ENCODE data around the gene ACYP2.

ACYP2 gene

DNA sequence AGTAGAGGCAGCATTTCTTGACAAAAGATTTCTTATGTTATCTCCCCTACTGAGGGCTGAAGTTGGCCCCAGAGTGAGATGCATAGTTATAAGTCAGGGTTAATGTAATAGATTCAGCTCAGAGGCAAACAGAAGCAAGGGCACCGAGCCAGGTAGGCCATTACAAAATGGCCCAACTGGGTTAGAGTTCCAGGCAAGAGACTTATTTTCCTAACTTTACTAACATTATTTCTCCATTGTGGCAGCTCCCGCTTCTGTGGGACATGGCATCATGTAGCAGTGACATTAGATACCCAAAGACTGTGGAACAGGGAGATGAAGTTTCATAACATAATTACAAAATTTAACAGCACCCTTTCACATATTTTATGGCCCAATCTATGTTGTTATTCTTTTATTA, 113.5 kb downstream of the ACYP2 start:
- H3K27me3 ChIP-seq (replicated peaks in 2 of 5; ENCODE audit: control insufficient read depth in 4 of 5, insufficient read depth in 5 of 5, low read length in 4 of 5): no peaks in the 10 kb centered on the region
- DNase-seq: no peak
- H3K4me1 ChIP-seq (ENCODE audit: control extremely low read depth in 1 of 4, control insufficient read depth in 4 of 4, insufficient read depth in 4 of 4, low read length in 3 of 4): no peaks in the 10 kb centered on the region
- H3K36me3 ChIP-seq (ENCODE audit: control insufficient read depth in 4 of 4, insufficient read depth in 4 of 4, low read length in 3 of 4): no peaks in the 10 kb centered on the region
- no peak overlapping the region for H3K4me3 ChIP-seq (ENCODE audit: control insufficient read depth in 1 of 7, extremely low read depth in 1 of 7, insufficient read depth in 4 of 7, low read depth in 2 of 7, low read length in 6 of 7)
- ChIA-PET POLR2A (no interaction called here), CTCF (no interaction called here)
- 100% methylated on average over 1 of the region's 2 CpGs for whole genome bisulfite sequencing (ENCODE audit: insufficient coverage)
- H3K9me3 ChIP-seq (ENCODE audit: control extremely low read depth in 1 of 5, control insufficient read depth in 4 of 5, insufficient read depth in 2 of 5, low read depth in 1 of 5, low read length in 4 of 5): peaks cover 0 to 5% (median 0%) of the 10 kb centered on the region in 5 experiments
- no peak overlapping the region for H3K27ac ChIP-seq (ENCODE audit: insufficient read depth in 1 of 2, low read depth in 1 of 2, low read length in 2 of 2, poor library complexity in 1 of 2, severe bottlenecking in 2 of 2)

DNA sequence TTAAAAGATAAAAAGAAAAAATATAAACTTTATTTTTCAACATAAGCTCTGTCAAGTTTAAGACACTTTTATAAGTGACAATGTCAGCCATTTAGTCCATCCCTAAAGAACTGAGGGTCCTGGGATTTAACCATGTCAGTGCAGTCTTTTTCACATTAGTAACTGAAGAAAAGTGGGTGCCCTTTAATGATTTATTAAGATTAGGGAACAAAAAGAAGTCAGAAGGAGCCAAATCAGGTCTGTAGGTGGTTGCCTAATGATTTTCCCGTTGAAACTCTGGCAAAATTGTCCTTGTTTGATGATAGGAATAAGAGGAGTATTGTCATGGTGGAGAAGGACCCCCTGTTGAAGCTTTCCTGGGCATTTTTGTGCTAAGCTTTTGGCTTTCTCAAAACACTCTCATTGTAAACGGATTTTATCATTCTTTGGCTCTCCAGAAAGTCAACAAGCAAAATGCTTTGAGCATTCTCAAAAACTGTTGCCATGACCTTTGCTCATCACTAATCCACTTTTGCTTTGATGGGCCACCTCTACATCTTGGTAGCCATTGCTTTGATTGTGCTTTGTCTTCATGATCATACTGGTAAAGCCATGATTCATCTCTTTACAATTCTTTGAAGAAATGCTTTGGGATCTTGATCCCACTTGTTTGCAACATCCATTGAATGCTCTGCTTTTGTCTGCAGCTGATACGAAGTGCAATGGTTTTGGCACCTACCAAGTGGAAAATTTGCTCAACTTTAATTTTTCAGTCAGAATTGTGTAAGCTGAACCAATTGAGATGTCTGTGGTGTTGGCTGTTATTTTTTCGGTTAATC, 118.6 kb downstream of the ACYP2 start:
- CTCF ChIA-PET: interaction anchor here (0.6 to 1.0 kb wide), 2 partner anchors 75 to 318 kb away, joined by 3 read pairs; no protein-coding TSS in a partner anchor

DNA sequence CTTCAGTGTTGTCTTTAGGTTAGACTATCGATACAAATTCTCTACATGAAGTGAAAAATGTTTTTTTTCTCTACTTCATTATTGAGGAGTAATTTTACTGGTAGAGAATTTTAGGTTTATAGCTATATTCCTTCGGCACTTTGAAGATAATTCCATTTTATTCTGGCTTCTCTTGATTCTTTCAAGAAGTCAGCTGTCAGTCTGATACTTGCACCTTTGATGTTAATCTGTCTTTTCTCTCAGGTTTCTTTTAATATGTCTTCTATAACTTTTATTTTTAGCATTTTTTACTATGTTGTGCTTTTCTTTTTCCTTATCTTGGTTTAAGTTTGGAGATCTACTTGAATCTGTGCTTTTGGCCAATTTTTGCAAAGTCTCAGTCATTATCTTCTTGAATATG, 122.0 kb downstream of the ACYP2 start:
- H3K4me3 ChIP-seq (ENCODE audit: control insufficient read depth in 1 of 7, extremely low read depth in 1 of 7, insufficient read depth in 4 of 7, low read depth in 2 of 7, low read length in 6 of 7): no peak overlapping the region
- no CpG with 5 or more reads among the region's 2 CpGs for WGBS (ENCODE audit: insufficient coverage)
- H3K4me1 ChIP-seq (ENCODE audit: control extremely low read depth in 1 of 4, control insufficient read depth in 4 of 4, insufficient read depth in 4 of 4, low read length in 3 of 4): no peaks in the 10 kb centered on the region
- no peaks in the 10 kb centered on the region for H3K36me3 ChIP-seq (ENCODE audit: control insufficient read depth in 4 of 4, insufficient read depth in 4 of 4, low read length in 3 of 4)
- CTCF ChIA-PET: no interaction called here
- no peak overlapping the region for H3K27ac ChIP-seq (ENCODE audit: insufficient read depth in 1 of 2, low read depth in 1 of 2, low read length in 2 of 2, poor library complexity in 1 of 2, severe bottlenecking in 2 of 2)
- DNase-seq: no peak
- H3K9me3 ChIP-seq (ENCODE audit: control extremely low read depth in 1 of 5, control insufficient read depth in 4 of 5, insufficient read depth in 2 of 5, low read depth in 1 of 5, low read length in 4 of 5): peaks cover 0 to 8% (median 0%) of the 10 kb centered on the region in 5 experiments
- no peaks in the 10 kb centered on the region for H3K27me3 ChIP-seq (replicated peaks in 2 of 5; ENCODE audit: control insufficient read depth in 4 of 5, insufficient read depth in 5 of 5, low read length in 4 of 5)
- POLR2A ChIA-PET: no interaction called here

More for the DNA sequence above, 118.6 kb downstream of the ACYP2 start:
- Histone ChIP-seq H3K4me3 (ENCODE audit: control insufficient read depth in 1 of 7, extremely low read depth in 1 of 7, insufficient read depth in 4 of 7, low read depth in 2 of 7, low read length in 6 of 7) (no peak overlapping the region), H3K27me3 (replicated peaks in 2 of 5; ENCODE audit: control insufficient read depth in 4 of 5, insufficient read depth in 5 of 5, low read length in 4 of 5) (no peaks in the 10 kb centered on the region), H3K27ac (ENCODE audit: insufficient read depth in 1 of 2, low read depth in 1 of 2, low read length in 2 of 2, poor library complexity in 1 of 2, severe bottlenecking in 2 of 2) (no peak overlapping the region), H3K9me3 (ENCODE audit: control extremely low read depth in 1 of 5, control insufficient read depth in 4 of 5, insufficient read depth in 2 of 5, low read depth in 1 of 5, low read length in 4 of 5) (peaks cover 0 to 8% (median 3%) of the 10 kb centered on the region in 5 experiments), H3K4me1 (ENCODE audit: control extremely low read depth in 1 of 4, control insufficient read depth in 4 of 4, insufficient read depth in 4 of 4, low read length in 3 of 4) (no peaks in the 10 kb centered on the region), H3K36me3 (ENCODE audit: control insufficient read depth in 4 of 4, insufficient read depth in 4 of 4, low read length in 3 of 4) (no peaks in the 10 kb centered on the region)
- WGBS (ENCODE audit: insufficient coverage): 67% methylated on average over 3 of the region's 4 CpGs
- DNase-seq: no peak
- POLR2A ChIA-PET: no interaction called here

DNA sequence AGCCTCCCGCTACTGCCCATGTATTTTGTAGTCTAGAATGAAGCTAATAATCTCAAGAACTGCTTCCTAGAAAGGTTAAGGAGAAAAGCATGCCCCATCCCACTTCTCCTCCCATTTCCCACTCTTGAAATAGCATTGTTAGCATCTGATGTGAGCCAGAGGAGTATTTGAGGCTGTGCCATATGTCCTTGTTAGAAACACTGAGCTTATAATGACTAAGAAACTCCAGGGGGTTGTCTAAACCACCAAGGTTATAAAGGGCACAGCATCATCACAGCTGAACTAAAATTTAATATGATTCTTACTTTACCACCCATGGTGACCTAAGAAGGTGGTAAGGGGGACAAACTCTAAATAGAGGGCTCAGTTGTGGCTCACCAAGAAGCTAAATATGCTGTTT, 124.0 kb downstream of the ACYP2 start:
- H3K36me3 ChIP-seq (ENCODE audit: control insufficient read depth in 4 of 4, insufficient read depth in 4 of 4, low read length in 3 of 4): no peaks in the 10 kb centered on the region
- no peaks in the 10 kb centered on the region for H3K4me1 ChIP-seq (ENCODE audit: control extremely low read depth in 1 of 4, control insufficient read depth in 4 of 4, insufficient read depth in 4 of 4, low read length in 3 of 4)
- ChIA-PET CTCF (no interaction called here), POLR2A (no interaction called here)
- H3K27ac ChIP-seq (ENCODE audit: insufficient read depth in 1 of 2, low read depth in 1 of 2, low read length in 2 of 2, poor library complexity in 1 of 2, severe bottlenecking in 2 of 2): no peak overlapping the region
- peaks cover 0 to 8% (median 0%) of the 10 kb centered on the region in 5 experiments for H3K9me3 ChIP-seq (ENCODE audit: control extremely low read depth in 1 of 5, control insufficient read depth in 4 of 5, insufficient read depth in 2 of 5, low read depth in 1 of 5, low read length in 4 of 5)
- no peaks in the 10 kb centered on the region for H3K27me3 ChIP-seq (replicated peaks in 2 of 5; ENCODE audit: control insufficient read depth in 4 of 5, insufficient read depth in 5 of 5, low read length in 4 of 5)
- WGBS (ENCODE audit: insufficient coverage): no CpG with 5 or more reads among the region's 1 CpG
- DNase-seq: no peak
- no peak overlapping the region for H3K4me3 ChIP-seq (ENCODE audit: control insufficient read depth in 1 of 7, extremely low read depth in 1 of 7, insufficient read depth in 4 of 7, low read depth in 2 of 7, low read length in 6 of 7)

DNA sequence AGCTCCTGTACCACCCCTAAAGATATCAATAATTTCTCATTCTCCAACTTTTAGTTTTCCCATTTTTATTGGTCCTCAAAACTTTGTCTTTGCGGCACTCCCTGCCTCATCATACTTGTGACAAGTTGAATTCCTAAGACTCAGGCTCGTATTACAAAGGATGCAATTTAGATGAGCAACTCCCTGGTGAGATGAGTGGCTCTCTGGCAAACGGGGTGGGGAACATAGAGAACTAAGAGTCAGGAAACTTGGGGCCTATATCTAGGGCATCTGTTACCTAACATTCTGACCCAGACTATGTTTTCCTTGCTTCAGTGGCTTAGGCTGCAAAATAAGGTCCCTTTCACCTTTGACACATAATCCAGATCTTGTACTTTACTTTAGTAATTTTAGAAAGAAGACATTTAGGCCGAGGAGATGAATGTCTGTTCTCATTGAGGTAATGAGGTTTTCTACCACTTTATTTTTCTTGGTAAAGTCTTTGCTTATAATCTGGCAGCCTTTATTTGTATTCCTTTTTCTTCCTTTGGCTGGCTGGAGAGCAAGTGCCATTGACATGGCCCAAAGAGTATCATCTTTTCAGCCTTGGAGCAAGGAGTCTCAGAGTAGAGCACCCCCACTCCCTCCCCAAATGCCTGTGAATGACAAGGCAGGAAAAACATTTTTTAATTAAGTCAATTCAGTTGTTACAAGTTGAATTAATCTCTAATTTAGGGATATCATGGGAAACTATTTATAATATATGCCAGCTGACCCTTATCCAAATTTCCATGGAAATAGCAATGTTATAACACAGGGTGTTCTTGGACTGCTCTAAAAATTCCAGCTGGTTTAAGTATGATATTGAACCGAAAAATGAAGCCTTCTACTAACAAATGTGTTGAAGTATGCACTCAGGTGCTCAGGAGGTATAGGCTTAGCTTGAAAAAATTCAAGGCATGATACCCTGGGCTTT, 125.4 kb downstream of the ACYP2 start:
- H3K9me3 ChIP-seq (ENCODE audit: control extremely low read depth in 1 of 5, control insufficient read depth in 4 of 5, insufficient read depth in 2 of 5, low read depth in 1 of 5, low read length in 4 of 5): peaks cover 0 to 8% (median 0%) of the 10 kb centered on the region in 5 experiments
- ChIA-PET POLR2A (no interaction called here), CTCF (no interaction called here)
- no peaks in the 10 kb centered on the region for H3K36me3 ChIP-seq (ENCODE audit: control insufficient read depth in 4 of 4, insufficient read depth in 4 of 4, low read length in 3 of 4)
- no peaks in the 10 kb centered on the region for H3K4me1 ChIP-seq (ENCODE audit: control extremely low read depth in 1 of 4, control insufficient read depth in 4 of 4, insufficient read depth in 4 of 4, low read length in 3 of 4)
- no peak for DNase-seq
- H3K4me3 ChIP-seq (ENCODE audit: control insufficient read depth in 1 of 7, extremely low read depth in 1 of 7, insufficient read depth in 4 of 7, low read depth in 2 of 7, low read length in 6 of 7): no peak overlapping the region
- no peak overlapping the region for H3K27ac ChIP-seq (ENCODE audit: insufficient read depth in 1 of 2, low read depth in 1 of 2, low read length in 2 of 2, poor library complexity in 1 of 2, severe bottlenecking in 2 of 2)
- WGBS (ENCODE audit: insufficient coverage): 86% methylated on average over 1 of the region's 5 CpGs
- no peaks in the 10 kb centered on the region for H3K27me3 ChIP-seq (replicated peaks in 2 of 5; ENCODE audit: control insufficient read depth in 4 of 5, insufficient read depth in 5 of 5, low read length in 4 of 5)

DNA sequence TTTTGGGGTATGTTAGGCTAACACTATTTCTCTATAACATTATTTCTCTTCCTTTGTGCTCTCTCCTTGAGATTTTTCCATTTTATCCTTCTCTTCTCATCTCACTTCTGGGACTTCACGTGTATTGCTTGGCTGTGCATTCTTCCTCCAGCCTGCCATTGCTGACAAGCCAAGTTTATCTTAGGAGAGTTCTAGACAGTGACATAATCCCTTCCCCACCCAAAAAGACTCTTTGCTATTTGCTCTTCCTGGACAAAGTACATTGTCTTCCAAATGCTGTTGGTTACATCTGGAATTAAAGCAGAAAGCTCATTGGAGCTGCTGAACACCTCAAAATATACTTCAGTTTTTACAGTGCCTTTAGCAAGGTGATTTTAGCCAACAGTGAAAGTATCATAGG, 131.7 kb downstream of the ACYP2 start:
- ChIA-PET POLR2A (no interaction called here), CTCF (no interaction called here)
- WGBS (ENCODE audit: insufficient coverage): 100% methylated on average over 1 of the region's 1 CpG
- H3K4me3 ChIP-seq (ENCODE audit: control insufficient read depth in 1 of 7, extremely low read depth in 1 of 7, insufficient read depth in 4 of 7, low read depth in 2 of 7, low read length in 6 of 7): no peak overlapping the region
- no peaks in the 10 kb centered on the region for H3K27me3 ChIP-seq (replicated peaks in 2 of 5; ENCODE audit: control insufficient read depth in 4 of 5, insufficient read depth in 5 of 5, low read length in 4 of 5)
- H3K9me3 ChIP-seq (ENCODE audit: control extremely low read depth in 1 of 5, control insufficient read depth in 4 of 5, insufficient read depth in 2 of 5, low read depth in 1 of 5, low read length in 4 of 5): no peaks in the 10 kb centered on the region
- DNase-seq: no peak
- no peaks in the 10 kb centered on the region for H3K36me3 ChIP-seq (ENCODE audit: control insufficient read depth in 4 of 4, insufficient read depth in 4 of 4, low read length in 3 of 4)
- no peaks in the 10 kb centered on the region for H3K4me1 ChIP-seq (ENCODE audit: control extremely low read depth in 1 of 4, control insufficient read depth in 4 of 4, insufficient read depth in 4 of 4, low read length in 3 of 4)
- H3K27ac ChIP-seq (ENCODE audit: insufficient read depth in 1 of 2, low read depth in 1 of 2, low read length in 2 of 2, poor library complexity in 1 of 2, severe bottlenecking in 2 of 2): no peak overlapping the region

DNA sequence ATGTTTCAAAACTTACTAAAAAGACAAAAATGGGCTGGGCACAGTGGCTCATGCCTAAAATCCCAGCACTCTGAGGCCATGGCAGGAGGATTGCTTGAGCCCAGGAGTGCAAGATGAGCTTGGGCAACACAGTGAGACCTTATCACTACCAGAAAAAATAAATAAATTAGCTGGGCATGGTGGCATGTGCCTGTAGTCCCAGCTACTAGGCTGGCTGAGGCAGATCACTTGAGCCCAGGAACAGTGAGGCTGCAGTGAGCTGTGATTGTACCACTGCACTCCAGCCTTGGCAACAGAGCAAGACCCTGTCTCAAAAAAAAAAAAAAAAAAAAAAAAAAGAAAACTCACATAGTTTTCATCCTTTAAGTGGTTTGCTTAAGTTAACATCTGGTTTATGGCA, 134.2 kb downstream of the ACYP2 start:
- H3K27me3 ChIP-seq (replicated peaks in 2 of 5; ENCODE audit: control insufficient read depth in 4 of 5, insufficient read depth in 5 of 5, low read length in 4 of 5): no peaks in the 10 kb centered on the region
- ChIA-PET POLR2A (no interaction called here), CTCF (interaction anchor here (0.7 kb wide), 1 partner anchor 143 kb away, joined by 3 read pairs; no protein-coding TSS in a partner anchor)
- no peaks in the 10 kb centered on the region for H3K4me1 ChIP-seq (ENCODE audit: control extremely low read depth in 1 of 4, control insufficient read depth in 4 of 4, insufficient read depth in 4 of 4, low read length in 3 of 4)
- no peak overlapping the region for H3K4me3 ChIP-seq (ENCODE audit: control insufficient read depth in 1 of 7, extremely low read depth in 1 of 7, insufficient read depth in 4 of 7, low read depth in 2 of 7, low read length in 6 of 7)
- H3K27ac ChIP-seq (ENCODE audit: insufficient read depth in 1 of 2, low read depth in 1 of 2, low read length in 2 of 2, poor library complexity in 1 of 2, severe bottlenecking in 2 of 2): no peak overlapping the region
- DNase-seq: no peak
- no peaks in the 10 kb centered on the region for H3K9me3 ChIP-seq (ENCODE audit: control extremely low read depth in 1 of 5, control insufficient read depth in 4 of 5, insufficient read depth in 2 of 5, low read depth in 1 of 5, low read length in 4 of 5)
- no peaks in the 10 kb centered on the region for H3K36me3 ChIP-seq (ENCODE audit: control insufficient read depth in 4 of 4, insufficient read depth in 4 of 4, low read length in 3 of 4)
